ENCODE measurements around the gene AQP6.

The AQP6 gene

DNA sequence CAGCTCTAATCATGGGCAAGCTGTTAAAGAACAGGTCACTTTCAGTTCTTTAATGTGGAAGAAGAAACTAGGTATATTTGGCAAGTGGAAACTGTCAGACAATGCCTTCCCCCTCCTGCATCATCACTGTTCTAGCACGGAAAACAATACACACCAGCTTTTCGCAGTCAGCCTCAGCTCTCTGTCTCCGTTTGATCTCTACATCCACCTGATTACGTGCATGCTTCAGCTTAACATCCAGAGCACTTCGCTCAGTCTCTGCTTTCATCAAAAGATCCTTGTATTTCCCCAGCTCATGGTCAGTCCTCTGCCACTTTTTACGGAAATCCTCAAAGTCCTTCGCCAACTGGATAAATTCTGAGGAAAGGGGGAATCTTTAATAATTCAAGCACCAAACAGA, 33.5 kb downstream of the AQP6 start:
- no peak for DNase-seq

DNA sequence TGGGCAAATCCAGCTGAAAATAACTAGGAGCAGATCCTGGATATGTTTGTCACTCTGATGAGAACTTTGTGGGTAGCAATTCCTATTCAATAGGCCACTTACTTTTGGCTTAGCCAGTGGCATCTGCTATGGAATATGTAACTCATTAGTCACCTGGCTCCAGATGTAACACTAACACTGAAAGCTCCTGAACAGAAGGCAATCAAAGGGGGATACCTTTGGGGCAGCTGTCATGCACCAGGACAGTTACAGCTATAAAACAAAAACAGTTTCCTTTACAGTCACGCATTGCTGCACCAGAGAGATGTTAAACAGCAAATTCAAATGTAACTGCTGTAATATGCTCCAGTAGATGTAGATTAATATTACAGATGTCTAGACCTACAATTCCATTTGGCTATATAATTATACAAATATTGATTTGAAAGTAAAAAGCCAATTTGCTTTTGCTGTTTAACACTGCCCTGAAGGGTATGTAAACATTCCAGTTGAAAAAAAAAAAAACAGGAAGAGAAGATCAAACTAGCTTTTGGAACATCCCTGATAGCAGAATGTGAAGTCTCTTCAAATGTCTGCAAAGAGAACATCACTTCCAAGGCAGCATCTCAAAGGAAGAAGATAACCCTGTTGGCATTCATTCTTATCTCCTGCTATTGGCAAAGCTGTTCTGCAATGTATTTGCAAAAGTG, 34.2 kb downstream of the AQP6 start:
- no peak for DNase-seq

DNA sequence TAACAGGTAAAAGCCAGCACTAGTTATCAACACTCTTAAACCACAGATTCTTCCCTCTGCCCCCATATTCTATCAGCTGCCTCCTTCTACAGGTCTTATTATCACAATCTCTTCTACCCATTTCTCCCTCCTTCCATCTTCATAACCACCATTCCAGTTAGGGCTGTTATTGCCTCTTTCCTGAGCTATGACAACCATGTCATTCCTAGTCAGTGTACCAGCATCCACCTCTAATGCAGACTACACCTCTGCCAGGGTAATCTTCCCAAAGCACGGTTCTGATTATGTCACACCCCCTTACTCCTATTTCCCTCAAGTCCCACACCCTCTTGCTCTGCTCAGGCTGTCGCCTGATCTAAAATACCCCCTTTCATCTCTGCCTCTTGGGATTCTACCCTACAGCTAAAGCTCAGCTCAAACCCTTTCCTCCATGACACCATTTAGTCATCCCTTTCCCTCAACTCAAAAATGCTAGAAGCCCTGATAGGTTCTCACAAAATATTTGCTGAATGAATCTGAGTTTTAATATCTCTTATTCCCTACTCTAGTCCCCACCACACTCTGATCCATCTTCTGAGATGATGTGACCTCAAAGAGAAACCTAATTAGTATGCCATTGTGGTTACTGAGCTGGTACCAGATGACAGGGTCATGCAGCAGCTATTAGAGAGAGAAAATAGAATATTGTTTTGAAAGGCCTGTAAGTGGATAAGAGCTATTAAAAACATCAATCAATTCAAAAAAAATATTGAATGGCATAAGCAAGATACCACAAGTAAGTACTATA, 40.8 kb downstream of the AQP6 start:
- no peak for DNase-seq

DNA sequence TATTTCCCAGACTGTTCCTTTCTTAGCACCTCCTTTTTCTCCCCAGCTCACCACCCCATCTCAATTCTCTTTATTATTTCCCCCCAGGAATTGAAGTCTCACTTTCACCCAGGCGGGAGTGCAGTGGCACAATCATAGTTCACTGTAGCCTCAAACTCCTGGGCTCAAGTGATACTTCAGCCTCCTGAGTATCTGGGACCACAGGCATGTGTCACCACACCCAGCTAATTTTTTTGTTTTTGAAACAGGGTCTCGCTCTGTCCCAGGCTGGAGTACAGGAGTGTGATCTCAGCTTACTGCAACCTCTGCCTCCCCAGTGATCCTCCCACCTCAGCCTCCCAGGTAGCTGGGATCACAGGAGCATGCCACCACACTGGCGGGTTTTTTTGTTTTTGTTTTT, 41.6 kb downstream of the AQP6 start:
- DNase-seq, result no peak

DNA sequence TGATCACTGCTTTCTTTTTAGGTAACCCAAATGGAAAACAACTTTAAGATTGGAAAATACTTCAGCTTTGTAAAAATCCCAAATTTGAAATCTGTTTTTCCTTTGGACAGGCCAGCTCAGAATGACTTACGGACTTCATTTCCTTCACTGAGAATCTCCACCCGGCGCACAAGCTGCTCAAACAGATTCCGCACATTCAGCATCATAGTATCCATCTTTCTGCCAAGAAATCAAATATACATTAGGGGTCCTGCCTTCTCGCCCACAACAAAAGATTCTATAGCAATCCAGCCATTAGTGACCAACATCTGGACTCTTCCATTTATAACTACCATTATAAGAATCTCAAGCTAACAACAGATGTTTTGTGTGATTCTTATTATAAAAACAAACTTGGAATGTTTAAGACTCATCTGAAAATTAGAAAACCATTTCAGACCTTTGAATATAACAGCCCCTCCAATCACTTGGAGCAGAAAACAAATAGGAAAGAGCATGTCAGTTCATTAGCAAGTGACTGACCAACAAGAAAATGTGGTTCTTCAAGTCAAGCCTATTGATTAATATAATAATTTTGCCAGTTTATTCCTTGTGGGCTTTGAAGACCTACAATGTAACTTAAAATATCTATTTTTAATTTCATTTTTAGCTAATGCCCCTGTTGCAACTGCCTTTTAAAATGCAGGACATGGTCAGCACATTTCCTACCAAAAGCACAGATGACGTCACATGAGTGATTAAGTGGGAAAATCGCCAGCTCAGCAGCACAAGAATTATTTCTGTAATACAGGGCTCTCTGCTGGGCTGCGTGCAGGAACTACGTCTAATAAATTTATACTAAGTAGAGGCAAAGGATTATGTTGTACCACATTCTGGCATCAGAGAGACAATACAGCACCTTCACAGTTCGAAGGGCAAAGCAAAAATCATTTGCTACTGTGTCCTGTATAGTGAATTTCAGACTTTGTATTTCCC, 44.0 kb downstream of the AQP6 start:
- peak; percentile 79 for DNase-seq

DNA sequence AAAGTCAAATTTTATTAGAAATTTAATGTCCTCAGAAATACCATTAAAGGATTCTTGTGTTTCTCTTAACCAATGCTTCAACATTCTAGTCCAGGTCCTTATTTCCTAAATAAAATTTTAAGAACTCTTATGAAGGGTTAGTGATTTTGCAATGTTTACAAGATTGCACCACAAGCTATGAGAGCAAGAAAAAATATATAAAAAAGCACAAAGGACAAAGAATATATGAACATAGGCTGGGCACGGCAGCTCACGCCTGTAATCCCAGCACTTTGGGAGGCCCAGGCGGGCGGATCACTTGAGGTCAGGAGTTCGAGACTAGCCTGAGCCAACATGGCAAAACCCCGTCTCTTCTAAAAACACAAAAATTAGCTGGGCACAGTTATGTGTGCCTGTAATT, 44.9 kb downstream of the AQP6 start:
- no peak for DNase-seq

DNA sequence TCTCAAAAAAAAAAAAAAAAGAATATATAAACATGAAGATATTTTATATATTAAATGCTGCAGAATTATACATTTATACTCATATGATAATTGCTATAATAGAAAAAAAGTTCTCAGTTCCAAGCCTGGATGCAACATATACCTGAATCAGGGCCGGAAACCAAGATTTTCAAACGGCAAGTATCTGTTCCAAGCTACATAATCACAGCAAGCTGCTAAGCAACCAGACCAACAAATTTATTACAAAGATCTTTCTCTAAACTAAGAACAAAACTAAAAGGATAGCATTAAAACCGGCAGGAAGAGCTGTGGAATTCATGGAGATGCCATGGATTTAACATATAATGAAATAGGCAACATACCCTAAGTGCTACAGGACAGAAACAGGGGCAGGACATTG, 45.4 kb downstream of the AQP6 start:
- DNase-seq, result no peak

DNA sequence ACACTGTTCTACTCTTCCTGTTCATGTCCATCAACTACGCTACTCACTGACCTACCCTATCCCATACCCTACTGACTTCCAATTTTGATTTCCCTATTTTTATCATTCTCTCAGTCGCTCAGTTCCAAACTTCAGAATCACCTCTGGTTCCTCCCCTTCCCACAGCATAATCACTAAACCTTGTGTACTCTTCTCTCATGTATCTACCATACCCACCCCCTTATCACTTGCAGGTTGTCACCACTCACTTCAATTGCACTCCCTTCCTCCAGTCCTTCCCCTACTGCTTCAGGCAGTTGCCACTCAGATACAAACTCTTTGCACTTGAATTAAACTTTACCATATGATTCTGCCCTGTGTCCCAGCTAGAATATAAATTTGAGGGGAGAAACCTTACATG, 46.2 kb downstream of the AQP6 start:
- DNase-seq, result no peak

DNA sequence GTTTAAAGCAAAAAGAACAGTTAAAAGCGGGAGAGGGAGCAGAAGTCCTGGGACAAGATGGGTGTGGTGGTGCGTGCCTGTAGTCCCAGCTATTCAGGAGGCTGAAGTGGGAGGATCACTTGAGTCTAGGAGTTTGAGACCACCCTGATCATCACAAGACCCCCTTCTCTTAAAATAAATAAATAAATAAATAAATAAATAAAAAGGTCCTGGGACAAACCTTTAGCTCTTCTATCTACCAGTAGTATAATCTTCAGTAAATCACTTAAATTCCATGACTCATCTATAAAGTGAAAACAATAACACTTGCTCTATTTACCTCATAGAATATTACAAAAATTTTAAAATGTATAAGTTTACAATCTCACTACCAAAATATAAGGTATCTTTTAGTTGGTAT, 46.8 kb downstream of the AQP6 start:
- DNase-seq, result no peak

DNA sequence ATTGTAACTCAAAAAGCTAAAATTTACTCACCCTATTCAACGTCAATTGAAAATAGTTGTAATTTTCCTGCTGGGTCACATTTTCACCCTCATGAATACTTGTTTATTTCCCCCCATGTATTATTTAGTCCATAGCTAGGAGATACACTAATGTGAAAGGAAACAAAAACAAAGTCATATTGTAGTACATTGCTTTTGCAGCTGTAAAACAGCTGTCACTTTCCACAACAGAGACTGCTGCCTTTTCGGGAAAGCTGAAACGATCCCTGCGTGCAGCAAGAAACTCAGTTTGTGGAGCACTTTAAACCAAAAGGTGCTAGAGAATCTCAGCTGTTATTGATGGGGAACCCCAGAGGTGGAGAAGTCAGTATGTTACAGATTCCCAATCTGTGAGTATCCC, 48.3 kb downstream of the AQP6 start:
- DNase-seq, result no peak

DNA sequence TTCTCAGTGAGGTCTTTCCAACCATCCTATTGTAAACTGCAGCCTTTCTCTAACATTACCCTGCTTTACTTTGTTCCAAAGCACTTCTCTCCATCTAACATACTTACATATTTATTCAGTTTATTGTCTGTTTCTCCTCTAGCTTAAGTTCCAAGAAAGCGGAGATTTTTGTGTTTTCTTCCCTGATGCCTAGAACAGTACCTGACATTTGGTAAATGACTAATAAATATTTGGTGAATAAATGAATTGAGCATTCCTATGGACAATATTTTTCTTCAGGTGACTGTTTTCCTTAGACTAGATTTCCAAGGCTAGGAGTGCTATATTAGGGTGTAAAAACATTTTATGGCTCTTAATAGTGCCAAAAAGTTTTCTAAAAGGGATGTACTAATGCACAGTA, 50.2 kb downstream of the AQP6 start:
- DNase-seq, result no peak

DNA sequence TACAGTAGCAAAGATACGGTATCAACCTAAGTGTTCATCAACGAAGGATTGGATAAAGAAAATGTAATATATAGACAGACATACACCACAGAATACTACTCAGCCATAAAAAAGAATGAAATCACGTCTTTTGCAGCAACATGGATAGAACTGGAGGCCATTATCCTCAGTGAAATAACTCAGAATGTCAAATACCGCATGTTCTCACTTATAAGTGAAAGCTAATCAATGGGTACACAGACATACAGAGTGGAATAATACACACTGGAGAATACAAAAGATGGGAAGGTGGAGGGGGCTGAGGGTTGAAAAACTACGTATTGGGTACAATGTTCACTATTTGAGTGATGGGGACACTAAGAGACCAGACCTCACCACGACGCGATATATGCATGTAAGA, 51.5 kb downstream of the AQP6 start:
- DNase-seq, result no peak

DNA sequence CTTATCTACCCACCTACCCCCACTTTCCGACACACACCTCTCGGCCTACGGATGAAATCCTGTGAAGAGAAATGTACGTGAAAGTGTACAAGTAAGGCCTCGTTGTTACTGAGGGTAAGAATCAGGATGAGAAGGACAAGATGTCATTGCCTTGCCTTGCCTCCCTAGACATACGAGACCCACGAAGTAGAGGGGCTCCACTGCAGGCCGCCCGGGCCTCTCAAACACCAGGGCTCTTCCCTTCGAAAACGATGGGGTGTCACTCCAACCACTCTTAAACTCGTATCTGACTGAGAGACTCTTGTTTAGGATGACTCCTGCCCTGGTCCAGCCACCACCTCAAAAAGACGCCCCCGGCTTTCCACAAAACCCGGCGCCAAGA, 52.0 kb downstream of the AQP6 start:
- DNase-seq, result no peak

DNA sequence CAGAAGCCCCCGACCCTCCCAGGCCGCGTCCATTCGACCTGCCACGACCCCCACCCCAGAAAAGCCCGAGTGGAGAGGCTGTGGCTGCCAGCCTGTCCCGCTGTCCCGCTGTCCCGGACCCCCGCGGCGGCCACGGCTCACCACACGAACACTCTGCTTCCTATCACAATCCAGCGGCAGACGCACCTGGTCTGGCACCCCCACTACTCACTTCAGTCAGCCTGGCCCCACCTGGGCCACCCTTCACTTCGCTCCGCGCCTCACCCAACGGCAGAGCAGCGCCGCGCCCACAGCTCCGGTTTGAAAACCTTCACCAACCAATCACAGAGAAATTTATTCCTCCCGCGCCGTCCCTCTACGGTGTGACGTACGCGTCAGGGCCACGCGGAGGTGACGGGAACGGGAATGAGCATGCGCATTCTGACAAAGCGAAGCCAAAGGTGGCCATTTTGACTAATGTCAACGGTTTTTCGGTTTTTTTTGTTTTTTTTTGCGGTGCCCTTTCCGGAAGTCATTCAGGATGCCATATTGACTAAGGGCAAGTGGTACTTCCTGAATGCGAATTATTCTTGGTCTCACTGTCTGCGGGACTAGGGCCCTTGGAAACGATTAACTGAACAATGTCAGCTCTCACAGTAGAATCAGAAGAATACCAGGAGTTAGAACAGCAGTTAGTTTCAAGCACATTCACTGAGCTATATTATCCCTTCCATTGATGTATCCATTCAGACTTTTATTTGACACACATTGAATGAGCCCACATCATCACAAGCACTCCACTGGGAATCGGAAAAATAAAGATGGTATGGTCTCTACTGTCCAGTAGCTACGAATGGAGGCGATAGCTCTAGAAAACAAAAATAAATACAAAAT, 52.7 kb downstream of the AQP6 start, which contains the start of gene RACGAP1:
Gene RACGAP1, minus strand, starts transcription at position 308 of the 873 bp plus-strand sequence. CDS start 8,779 bp downstream, outside the sequence.
- peak; percentile 98 for DNase-seq

DNA sequence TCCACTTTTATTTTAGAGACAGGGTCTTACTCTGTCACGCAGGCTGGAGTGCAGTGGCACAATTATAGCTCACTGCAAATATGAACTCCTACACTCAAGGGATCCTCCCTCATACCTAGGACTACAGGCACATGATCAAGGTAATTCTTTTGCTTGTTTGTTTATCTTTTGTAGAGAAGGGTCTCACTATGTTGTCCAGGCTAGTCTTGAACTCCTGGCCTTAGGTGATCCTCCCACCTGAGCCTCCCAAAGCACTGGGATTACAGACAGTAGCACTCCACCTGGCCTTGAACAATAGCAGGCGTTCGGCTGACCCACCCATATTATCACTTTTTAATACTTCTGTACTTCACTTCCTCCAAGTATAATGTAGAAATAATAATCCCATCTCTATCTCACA, 53.9 kb downstream of the AQP6 start:
- DNase-seq, result no peak

All from right hindlimb (tissue), 1 donor.